ENCODE measurements around the gene PKM.
A peak's percentile ranks its signal among the peaks of the same experiment; 100 is the strongest.
"Not testable (repeated sequence)": the region's sequence is repeated elsewhere in the genome, so short reads cannot be mapped to it uniquely, and the experiment has no call there.

Gene PKM

DNA sequence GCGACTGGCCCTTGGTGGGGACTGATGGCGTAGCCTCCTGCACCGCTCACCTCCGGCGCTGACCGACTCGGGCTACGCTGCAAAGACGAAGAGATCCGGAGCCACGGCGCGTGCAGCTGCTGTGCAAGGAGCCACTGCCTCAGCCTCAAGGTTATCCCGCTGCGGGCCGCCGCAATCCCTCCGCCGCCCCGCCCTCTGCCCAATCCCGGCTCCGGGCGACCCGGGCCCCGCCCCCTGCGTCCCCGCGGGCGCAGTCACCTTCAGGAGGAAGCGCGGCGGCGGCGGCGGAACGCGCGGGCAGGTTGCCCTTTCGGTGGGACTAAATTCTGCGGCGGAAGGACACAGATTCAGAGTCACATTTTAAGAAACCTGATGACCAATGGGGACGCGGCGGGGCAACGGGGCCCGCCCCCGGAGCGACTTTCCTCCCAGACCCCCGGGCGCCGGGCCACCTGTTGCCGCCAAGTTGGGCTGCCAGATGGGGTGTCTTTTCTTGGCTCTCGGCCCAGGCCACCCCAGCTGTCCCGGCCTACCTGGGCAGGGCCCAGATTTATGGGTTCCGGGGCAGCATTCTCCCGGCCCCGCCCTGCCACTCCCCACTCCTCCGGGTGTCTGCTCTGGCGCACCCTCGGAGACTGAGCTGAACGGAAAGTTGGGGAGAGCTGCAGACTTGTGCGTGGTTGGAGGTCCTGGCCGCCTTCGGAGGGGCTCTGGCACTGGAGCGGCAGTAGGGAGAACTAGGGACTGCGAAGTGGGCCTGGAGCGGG, at the start of gene PKM:
Gene PKM, minus strand, starts transcription at position 125 of the 767 bp plus-strand sequence. CDS start 12,093 bp downstream, outside the sequence.
- peak; percentile 80 for DNase-seq (ENCODE audit: low read depth, low spot score)

GRCh38 chr15:72280751-72281150, 49.8 kb upstream of the PKM start:
- no peak for DNase-seq (ENCODE audit: low read depth, low spot score)

DNA sequence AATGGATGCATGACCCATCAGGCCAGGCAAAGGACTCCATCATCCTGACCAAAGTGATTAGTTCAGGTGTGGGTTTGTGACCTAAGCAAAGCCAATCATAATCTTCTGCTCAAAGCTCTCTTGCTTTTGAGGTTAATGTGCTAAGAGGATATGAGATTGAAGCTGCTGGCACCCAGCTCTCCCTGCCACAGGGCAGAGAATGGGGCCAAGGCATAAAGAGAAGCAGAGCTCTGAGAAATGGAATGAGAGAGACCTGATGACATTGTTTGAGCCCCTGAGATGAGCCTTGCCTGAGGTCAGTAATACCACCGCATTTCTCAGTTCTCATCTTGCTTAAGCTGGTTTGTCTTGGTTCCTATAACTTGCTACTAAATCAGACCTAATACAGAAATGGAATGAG, 47.7 kb upstream of the PKM start:
- no peak for DNase-seq (ENCODE audit: low read depth, low spot score)

GRCh38 chr15:72276326-72276700, 45.3 kb upstream of the PKM start:
- no peak for DNase-seq (ENCODE audit: low read depth, low spot score)

- DNase-seq (ENCODE audit: low read depth, low spot score), result not testable (repeated sequence)
Observed at GRCh38 chr15:72275635-72276325, 44.8 kb upstream of the PKM start.

DNA sequence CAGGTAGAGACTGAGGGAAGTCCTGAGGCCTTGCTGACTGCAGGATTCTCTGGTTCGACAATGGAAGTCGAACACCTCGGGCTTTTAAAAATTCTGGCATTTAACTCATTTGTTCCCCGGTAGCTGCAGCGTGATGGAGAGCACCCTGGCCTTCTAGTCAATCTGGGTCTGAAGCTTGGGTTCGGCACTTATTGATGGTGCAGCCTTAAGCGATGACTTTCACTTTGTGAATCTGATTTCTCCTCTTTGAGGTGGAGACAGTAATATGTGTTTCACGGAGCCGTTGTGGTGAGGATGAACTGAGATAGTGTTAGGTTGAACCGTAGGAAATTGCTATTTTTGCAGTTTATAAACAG, 42.0 kb upstream of the PKM start:
- DNase-seq (ENCODE audit: low read depth, low spot score), result no peak

DNA sequence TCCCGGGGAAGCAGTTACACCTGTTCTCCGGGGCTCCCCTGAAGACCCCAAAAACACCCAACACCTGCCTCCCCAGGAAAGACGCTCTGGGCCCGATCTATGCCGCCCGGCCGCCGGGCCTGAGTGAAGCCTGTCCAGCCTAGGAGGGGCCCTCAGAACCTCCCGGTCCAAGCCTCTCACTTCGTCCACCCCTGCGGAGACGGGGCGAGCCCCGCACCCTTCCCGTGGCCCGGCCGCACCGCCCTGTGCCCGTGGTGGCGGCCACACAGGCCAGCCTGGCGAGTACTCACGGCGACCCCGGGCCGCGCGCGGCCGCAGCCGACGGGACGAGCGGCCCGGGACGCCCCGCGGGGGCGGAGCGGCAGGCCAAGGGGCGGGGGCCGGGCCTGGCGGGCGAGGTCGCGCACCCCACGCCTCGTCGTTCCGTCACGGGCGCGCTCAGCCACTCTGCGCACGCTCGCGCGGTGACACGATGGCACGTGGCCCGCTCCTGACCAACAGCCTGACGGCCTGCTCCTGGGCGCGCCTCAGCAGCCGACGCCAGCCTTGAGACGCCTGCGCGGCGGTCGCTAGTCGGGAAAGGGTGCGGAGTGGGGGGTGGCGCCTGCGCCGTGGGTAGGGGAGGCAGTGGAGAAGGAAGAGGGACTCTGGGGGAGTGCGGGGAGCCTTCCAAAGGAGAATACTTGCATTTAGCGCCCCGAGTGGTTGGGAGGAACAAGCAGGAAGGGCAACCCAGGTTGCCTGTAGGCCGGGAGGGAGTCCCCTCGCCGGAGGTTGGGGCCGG, 41.4 kb upstream of the PKM start, which contains the start of gene PARP6:
Gene PARP6, minus strand, starts transcription at position 342 of the 784 bp plus-strand sequence. CDS start 5,077 bp downstream, outside the sequence.
- peak; percentile 92 for DNase-seq (ENCODE audit: low read depth, low spot score)

DNA sequence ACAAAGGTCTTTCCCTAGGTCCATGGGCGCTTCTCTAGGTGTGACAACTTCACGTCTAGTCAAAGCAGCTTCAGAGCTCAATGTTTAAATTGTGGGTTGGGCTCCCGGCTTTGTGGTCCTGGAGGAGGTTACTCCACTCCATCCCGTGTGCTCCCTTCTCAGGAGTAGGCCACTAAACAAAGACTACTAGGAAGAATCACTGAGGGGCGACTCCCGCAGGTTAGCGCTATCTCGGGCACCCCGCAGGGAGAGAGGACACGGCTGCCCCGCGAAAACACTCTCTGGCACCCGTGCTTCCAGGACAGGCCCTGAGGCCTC, 40.9 kb upstream of the PKM start:
- DNase-seq (ENCODE audit: low read depth, low spot score), result no peak

GRCh38 chr15:72271221-72271620, 40.2 kb upstream of the PKM start:
- DNase-seq (ENCODE audit: low read depth, low spot score), result no peak

DNA sequence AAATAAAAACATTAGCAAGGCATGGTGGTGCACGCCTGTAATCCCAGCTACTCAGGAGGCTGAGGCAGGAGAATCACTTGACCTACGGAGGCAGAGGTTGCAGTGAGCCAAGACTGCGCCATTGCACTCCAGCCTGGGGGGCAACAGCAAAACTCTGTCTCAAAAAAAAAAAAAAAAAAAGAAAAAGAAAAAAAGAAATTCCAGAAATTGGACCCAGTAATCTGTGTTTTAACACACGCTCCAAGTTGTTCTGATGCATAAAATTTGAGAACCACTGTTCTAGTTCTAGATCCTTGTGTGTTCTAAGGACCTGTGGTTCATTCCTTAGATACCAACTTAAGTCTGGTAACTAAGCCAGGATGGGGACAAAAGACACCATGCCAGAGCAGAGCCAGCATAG, 38.7 kb upstream of the PKM start:
- DNase-seq (ENCODE audit: low read depth, low spot score), result no peak

GRCh38 chr15:72265031-72265430, 34.0 kb upstream of the PKM start:
- no peak for DNase-seq (ENCODE audit: low read depth, low spot score)

DNA sequence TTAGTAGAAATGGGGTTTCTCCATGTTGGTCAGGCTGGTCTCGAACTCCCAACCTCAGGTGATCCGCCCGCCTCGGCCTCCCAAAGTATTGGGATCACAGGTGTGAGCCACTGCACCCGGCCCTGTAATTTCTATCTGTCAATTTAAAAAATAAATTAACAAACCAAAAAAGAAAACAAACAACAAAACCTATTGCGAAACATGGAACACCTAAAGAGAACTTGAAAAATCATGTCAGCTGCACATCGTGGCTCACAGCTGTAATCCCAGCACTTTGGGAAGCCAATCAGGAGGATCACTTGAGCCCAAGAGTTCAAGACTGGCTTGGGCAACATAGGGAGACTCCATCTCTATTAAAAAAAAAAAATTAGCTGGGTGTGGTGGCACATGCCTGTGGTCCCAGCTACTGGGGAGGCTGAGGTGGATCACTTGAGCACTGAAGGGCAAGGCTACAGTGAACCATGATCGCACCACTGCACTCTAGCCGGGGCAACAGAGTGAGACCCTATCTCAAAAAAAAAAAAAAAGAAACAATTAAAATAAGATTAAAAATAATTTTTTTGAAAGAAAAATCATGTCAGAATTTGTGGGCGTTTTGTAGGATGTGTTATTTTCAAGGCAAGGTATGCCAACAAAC, 21.8 kb upstream of the PKM start:
- no peak for DNase-seq (ENCODE audit: low read depth, low spot score)

DNA sequence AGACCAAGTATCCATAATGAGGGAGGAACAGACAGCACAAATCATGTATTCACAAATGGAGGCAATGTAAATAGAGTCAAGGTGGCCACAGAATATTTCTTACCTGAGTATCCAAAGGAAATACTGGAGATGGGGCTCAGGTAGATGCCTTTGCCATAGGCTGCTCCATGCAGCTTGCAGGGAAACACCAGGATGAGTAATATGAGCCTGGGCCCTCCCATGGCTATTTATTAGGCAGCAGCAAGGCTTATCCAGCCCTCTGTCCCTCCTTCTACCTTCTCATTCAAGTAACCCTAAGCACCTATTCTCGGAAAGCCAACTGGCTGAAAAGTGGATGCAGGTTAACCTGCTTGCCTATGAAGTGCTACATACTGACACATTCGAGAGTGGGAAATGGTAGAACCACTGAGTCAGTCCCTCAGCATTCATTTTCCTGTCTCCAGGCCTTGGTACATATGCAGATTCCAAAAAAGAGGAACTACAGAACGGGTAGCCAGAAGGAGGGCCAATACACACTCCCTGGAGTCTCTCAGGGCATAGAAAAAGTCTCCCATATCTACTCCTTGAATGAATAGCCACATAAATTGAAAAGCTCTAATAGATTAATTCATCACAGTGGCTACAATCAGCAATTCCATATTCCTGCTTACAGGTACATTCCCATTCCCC, 18.3 kb upstream of the PKM start:
- DNase-seq (ENCODE audit: low read depth, low spot score), result no peak

- no peak for DNase-seq (ENCODE audit: low read depth, low spot score)
Observed at GRCh38 chr15:72248514-72248913, 17.5 kb upstream of the PKM start.

GRCh38 chr15:72242775-72243370, 11.9 kb upstream of the PKM start:
- DNase-seq (ENCODE audit: low read depth, low spot score), result no peak

GRCh38 chr15:72239652-72240051, 8.7 kb upstream of the PKM start:
- no peak for DNase-seq (ENCODE audit: low read depth, low spot score)

- no peak for DNase-seq (ENCODE audit: low read depth, low spot score)
Observed at GRCh38 chr15:72238586-72238985, 7.6 kb upstream of the PKM start.

GRCh38 chr15:72237853-72238224, 6.8 kb upstream of the PKM start:
- no peak for DNase-seq (ENCODE audit: low read depth, low spot score)

DNA sequence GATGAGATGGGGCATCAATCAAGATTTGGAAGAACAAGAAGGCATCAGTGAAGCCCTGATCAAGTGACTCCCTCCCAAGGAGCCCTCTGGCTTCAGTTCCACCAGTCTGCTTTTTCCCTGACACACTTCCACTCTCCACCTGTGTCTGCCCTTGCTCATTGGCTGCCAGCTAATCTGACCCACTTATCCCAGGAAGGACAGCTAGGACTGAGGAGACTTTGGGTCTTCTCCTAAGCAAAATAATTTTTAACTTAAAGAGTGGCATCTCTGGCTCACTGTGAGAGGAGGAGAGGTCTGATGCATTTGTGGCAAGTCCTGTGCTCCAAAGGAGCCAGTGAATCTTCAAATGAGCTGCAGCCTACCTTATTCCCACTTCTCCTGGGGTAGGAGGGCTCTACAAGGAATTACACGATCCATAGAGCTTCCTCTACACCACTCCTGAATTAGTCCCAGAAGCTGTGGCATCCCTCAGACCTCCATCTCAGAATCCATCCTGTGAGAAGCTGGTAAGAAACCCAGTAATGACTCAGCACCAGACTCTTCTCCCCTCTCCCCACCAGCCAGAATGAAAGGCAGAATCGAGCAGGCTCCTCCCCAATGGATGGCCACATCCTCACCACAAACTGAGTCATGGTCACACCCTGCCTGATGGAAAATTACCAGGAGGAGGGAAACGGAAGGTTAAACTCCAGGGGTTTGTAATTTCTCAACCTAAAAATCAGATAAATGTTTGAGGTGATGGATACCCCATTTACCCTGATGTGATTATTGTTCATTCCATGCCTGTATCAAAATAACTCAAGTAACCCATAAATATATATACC, 6.3 kb upstream of the PKM start:
- DNase-seq (ENCODE audit: low read depth, low spot score), result peak; percentile 84

DNA sequence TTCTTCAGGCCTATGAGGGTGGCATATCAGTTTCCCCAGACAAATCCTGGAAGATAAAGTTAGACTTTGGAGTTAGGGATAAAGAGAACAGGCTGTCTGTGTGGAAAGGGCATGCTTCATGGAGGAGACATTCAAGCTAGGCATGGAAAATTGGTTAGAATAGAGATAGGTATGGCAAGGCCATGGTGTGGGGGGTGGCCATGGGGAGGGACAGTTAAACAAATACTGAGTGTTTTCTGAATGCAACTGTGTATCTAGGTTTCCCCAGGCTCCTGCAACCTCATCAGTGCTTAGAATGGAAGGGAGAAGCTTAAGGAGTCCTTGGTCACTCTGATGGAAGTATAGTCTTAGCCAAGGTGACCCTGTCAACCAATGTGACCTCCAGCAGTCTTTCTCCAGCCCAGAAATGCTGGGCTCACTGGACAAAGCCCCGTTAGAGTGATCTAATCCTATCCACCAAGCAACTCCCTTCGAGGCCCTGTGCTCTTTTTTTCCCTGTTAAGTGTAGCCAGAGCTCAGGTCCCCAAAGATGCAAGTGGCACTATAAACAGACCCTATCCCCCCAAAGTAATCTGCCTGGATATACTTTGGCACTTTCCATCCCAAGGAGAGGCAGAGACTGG, 5.5 kb upstream of the PKM start:
- no peak for DNase-seq (ENCODE audit: low read depth, low spot score)

Data from smooth muscle cell of the brain vasculature (primary cell).